ENCODE measurements around the gene NRP2.

NRP2 gene

DNA sequence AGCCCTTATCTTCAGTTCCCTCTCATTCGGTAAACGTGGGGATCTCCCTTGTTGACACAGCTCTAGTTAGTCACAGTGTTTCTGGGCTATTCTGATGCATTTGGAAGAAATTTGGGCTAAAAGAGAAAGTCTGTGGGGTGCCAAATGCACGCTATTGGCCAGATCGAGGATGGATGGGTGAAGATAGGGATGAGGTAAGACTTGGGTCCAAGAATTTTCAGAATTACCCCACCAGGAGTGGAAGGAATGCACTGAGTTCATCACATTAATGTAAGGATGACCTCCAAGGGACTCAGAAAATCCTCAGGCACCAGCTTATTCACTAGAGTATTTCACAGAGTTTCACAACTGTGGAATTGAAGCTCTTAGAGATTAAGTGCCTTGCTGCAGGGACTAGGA is 49.3 kb downstream of the NRP2 start:
- in situ Hi-C loops (cut with HindIII; ENCODE audit: low sequenced_read_pairs): loop anchor here (5.0 kb wide), 1 partner anchor 71 kb away; no protein-coding TSS in a partner anchor
- peak; percentile 76 for DNase-seq (ENCODE audit: low read depth)
- H3K4me3 ChIP-seq (ENCODE audit: low read depth, low read length): no peak overlapping the region
- TF ChIP-seq CTCF (IDR thresholded peaks at IDR 0.05; ENCODE audit: low read depth, low read length, missing control alignments): no peak

- H3K4me3 ChIP-seq (ENCODE audit: low read depth, low read length): no peak overlapping the region
- no peak for DNase-seq (ENCODE audit: low read depth)
- TF ChIP-seq CTCF (IDR thresholded peaks at IDR 0.05; ENCODE audit: low read depth, low read length, missing control alignments): no peak
- in situ Hi-C loops (cut with HindIII; ENCODE audit: low sequenced_read_pairs): loop anchor here (5.0 kb wide), 1 partner anchor 70 kb away; no protein-coding TSS in a partner anchor
These were observed 50.0 kb downstream of the NRP2 start for GRCh38 chr2:205732314-205732713.

DNA sequence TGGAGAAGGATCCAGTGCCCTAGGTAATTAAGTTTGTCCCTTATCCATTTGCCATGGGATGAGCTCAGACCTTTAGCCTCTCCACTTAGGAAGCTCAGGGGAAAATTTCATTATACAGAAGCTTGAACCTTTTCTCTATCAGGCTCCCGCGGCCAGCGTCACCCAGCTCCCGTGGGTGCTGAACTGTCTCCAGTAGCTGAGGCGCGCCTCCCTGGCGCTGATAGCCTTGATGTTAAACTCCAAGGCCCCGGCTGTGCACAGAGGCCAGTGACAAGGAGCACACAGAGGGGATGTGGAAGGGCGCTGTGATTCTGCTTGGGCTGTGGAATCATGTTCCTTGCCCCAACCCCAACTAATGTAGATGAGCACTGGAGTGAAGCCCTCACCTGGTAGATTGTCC is 50.8 kb downstream of the NRP2 start:
- no peak for DNase-seq (ENCODE audit: low read depth)
- in situ Hi-C loops (cut with HindIII; ENCODE audit: low sequenced_read_pairs): loop anchor here (5.0 kb wide), 1 partner anchor 69 kb away; no protein-coding TSS in a partner anchor
- H3K4me3 ChIP-seq (ENCODE audit: low read depth, low read length): no peak overlapping the region
- TF ChIP-seq CTCF (IDR thresholded peaks at IDR 0.05; ENCODE audit: low read depth, low read length, missing control alignments): no peak

DNA sequence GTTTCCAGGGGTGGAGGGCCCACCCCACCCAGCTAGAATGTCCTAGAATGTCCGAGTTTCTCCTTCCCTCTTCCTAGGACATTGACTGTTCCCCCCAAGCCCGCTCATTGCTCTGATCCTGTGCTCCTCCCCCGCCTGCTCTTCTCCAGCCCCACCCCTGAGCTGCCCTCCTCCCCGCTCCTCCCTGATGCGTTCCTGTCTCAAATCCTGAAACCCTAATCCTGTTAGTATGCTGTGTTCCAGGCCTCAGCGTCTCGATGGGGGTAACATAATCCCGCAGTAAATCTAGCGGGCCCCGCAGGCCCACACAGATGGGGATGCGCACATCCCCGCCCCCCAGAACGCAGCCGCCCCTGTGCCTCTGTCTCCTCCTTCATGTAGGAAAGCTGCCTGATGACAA is 51.3 kb downstream of the NRP2 start:
- no peak for DNase-seq (ENCODE audit: low read depth)
- no peak overlapping the region for H3K4me3 ChIP-seq (ENCODE audit: low read depth, low read length)
- in situ Hi-C loops (cut with HindIII; ENCODE audit: low sequenced_read_pairs): loop anchor here (5.0 kb wide), 1 partner anchor 69 kb away; no protein-coding TSS in a partner anchor
- TF ChIP-seq CTCF (IDR thresholded peaks at IDR 0.05; ENCODE audit: low read depth, low read length, missing control alignments): no peak

- H3K4me3 ChIP-seq (ENCODE audit: low read depth, low read length): no peak overlapping the region
- in situ Hi-C loops (cut with HindIII; ENCODE audit: low sequenced_read_pairs): loop anchor here (5.0 kb wide), 1 partner anchor 68 kb away; no protein-coding TSS in a partner anchor
- DNase-seq (ENCODE audit: low read depth): peak; percentile 70
- no peak for TF ChIP-seq CTCF (IDR thresholded peaks at IDR 0.05; ENCODE audit: low read depth, low read length, missing control alignments)
These were observed 52.2 kb downstream of the NRP2 start for GRCh38 chr2:205734436-205735037.

DNA sequence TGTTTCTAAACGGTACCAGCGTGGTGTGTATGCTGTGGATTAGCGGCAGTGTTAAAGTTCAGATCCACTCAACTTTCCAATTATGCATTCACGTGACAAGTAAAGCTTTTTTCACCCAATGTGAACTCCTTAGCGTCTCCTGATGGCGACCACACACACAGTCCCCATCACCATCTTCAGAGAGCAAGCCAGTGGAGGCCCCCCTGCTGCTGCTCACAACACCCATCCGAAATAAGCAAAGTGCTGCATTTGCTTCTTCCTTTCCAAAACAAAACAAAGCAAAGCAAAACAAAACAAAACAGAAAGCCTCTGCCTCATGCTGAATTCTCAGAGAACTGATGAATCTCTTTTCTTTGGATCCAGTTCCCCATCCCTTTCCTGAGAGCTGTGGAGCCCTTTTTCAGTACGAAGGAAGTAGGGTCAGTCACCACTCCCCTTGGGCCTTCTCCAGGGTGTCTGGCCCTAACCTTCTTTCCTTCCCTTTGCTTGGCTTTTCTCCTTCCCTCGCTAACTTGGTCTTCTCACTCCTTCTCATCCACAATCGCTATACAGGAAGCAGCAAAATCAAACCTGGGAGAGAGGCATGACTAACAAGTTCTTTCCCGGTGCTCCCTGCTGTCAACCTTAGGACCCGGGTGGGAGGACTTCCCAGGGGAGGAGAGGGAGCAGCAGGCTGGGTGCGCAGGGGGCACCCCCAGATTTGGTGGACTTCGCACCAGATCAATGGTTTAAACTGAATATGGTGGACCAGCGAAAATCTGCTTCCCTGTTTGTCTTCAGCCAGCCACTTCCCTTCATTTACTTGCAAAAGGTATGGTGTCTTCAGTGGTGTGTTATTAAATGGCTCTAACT is 56.0 kb downstream of the NRP2 start:
- TF ChIP-seq CTCF (IDR thresholded peaks at IDR 0.05; ENCODE audit: low read depth, low read length, missing control alignments): no peak
- in situ Hi-C loops (cut with HindIII; ENCODE audit: low sequenced_read_pairs): no loop called here
- H3K4me3 ChIP-seq (ENCODE audit: low read depth, low read length): no peak overlapping the region

More for the DNA sequence above, 56.0 kb downstream of the NRP2 start:
- DNase-seq (ENCODE audit: low read depth): no peak
